ENCODE results near the gene SYNJ2. TPM values are rescaled to one million over a fixed set of nuclear protein-coding genes. Genes with fewer than 3 reads are reported as not detected.

Gene SYNJ2
- total RNA-seq, 5 donors from 2014 or later (not counting 1 experiment from before 2014, with no cell fraction given), result 20.0 to 37.0 (median 22.3) TPM

- Mint-ChIP-seq H3K27me3 (no peaks in the 10 kb centered on the region), H3K4me1 (peaks cover 5 to 13% (median 13%) of the 10 kb centered on the region in 3 donors), H3K4me3 (no peak overlapping the region), H3K27ac (no peak overlapping the region), H3K36me3 (peaks cover 59% of the 10 kb centered on the region), H3K9me3 (no peaks in the 10 kb centered on the region)
- DNase-seq (no peak), ATAC-seq (replicated peaks in 1 of 4) (no peak)
- H3K4me3 ChIP-seq (ENCODE audit: control insufficient read depth in 1 of 2, extremely low read depth in 1 of 2, low read length in 1 of 2), result no peak overlapping the region
- H3K27ac ChIP-seq (ENCODE audit: low read length), result no peak overlapping the region
- H3K9me3 ChIP-seq, result no peaks in the 10 kb centered on the region
- peaks cover 0 to 7% of the 10 kb centered on the region in 2 experiments for H3K4me1 ChIP-seq (ENCODE audit: control insufficient read depth in 1 of 2, extremely low read depth in 1 of 2, insufficient read depth in 2 of 2, low read length in 2 of 2)
- no peaks in the 10 kb centered on the region for H3K27me3 ChIP-seq (replicated peaks in 1 of 2; ENCODE audit: control insufficient read depth in 2 of 2, extremely low read depth in 1 of 2, insufficient read depth in 2 of 2, low read length in 1 of 2)
- H3K36me3 ChIP-seq (ENCODE audit: control insufficient read depth in 2 of 2, extremely low read depth in 1 of 2, insufficient read depth in 1 of 2, low read length in 1 of 2), result peaks cover 12 to 27% of the 10 kb centered on the region in 2 donors
- POLR2A ChIA-PET, result interaction anchor here in 1 of 2 donors (0.6 kb wide), 1 partner anchor 10 kb away, joined by 9 read pairs; no protein-coding TSS in a partner anchor
- WGBS (ENCODE audit: insufficient coverage), result 86% methylated on average over 3 of the region's 3 CpGs
- CTCF ChIA-PET, result interaction anchor here in 1 of 2 donors (0.9 to 3.7 kb wide), 4 partner anchors 11 to 57 kb away, joined by 3 to 13 read pairs (median 4); no protein-coding TSS in a partner anchor
These were observed 92.1 kb downstream of the SYNJ2 start for GRCh38 chr6:158073776-158074175.

GRCh38 chr6:158076548-158076947 lies 94.9 kb downstream of the SYNJ2 start:
- peaks cover 65% of the 10 kb centered on the region for H3K36me3 Mint-ChIP-seq
- H3K27ac Mint-ChIP-seq, result no peak overlapping the region
- no peaks in the 10 kb centered on the region for H3K9me3 Mint-ChIP-seq
- H3K27me3 ChIP-seq (replicated peaks in 1 of 2; ENCODE audit: control insufficient read depth in 2 of 2, extremely low read depth in 1 of 2, insufficient read depth in 2 of 2, low read length in 1 of 2), result no peaks in the 10 kb centered on the region
- ATAC-seq (replicated peaks in 1 of 4) (no peak), DNase-seq (no peak)
- WGBS (ENCODE audit: insufficient coverage), result 93% methylated on average over 3 of the region's 18 CpGs
- no peaks in the 10 kb centered on the region for H3K9me3 ChIP-seq
- H3K27ac ChIP-seq (ENCODE audit: low read length), result no peak overlapping the region
- ChIA-PET POLR2A (no interaction called here), CTCF (interaction anchor here in 1 of 2 donors (0.6 kb wide), 1 partner anchor 47 kb away, joined by 4 read pairs; no protein-coding TSS in a partner anchor)
- no peak overlapping the region for H3K4me3 Mint-ChIP-seq
- H3K27me3 Mint-ChIP-seq, result no peaks in the 10 kb centered on the region
- H3K4me1 Mint-ChIP-seq, result peaks cover 5 to 6% (median 6%) of the 10 kb centered on the region in 3 donors
- no peak overlapping the region for H3K4me3 ChIP-seq (ENCODE audit: control insufficient read depth in 1 of 2, extremely low read depth in 1 of 2, low read length in 1 of 2)
- H3K36me3 ChIP-seq (ENCODE audit: control insufficient read depth in 2 of 2, extremely low read depth in 1 of 2, insufficient read depth in 1 of 2, low read length in 1 of 2), result peaks cover 16 to 31% of the 10 kb centered on the region in 2 donors
- peaks cover 0 to 6% of the 10 kb centered on the region in 2 experiments for H3K4me1 ChIP-seq (ENCODE audit: control insufficient read depth in 1 of 2, extremely low read depth in 1 of 2, insufficient read depth in 2 of 2, low read length in 2 of 2)

- no peaks in the 10 kb centered on the region for H3K9me3 Mint-ChIP-seq
- DNase-seq (no peak), ATAC-seq (replicated peaks in 1 of 4) (no peak)
- CTCF ChIA-PET, result interaction anchor here in 1 of 2 donors (0.7 kb wide), 1 partner anchor 97 kb away, joined by 6 read pairs; no protein-coding TSS in a partner anchor
- WGBS (ENCODE audit: insufficient coverage), result 94% methylated on average over 7 of the region's 10 CpGs
- H3K4me3 Mint-ChIP-seq, result no peak overlapping the region
- H3K36me3 Mint-ChIP-seq, result peaks cover 66% of the 10 kb centered on the region
- H3K4me1 Mint-ChIP-seq, result no peaks in the 10 kb centered on the region
- POLR2A ChIA-PET, result no interaction called here
- H3K27me3 ChIP-seq (replicated peaks in 1 of 2; ENCODE audit: control insufficient read depth in 2 of 2, extremely low read depth in 1 of 2, insufficient read depth in 2 of 2, low read length in 1 of 2), result no peaks in the 10 kb centered on the region
- no peaks in the 10 kb centered on the region for H3K9me3 ChIP-seq
- H3K4me1 ChIP-seq (ENCODE audit: control insufficient read depth in 1 of 2, extremely low read depth in 1 of 2, insufficient read depth in 2 of 2, low read length in 2 of 2), result no peaks in the 10 kb centered on the region
- no peak overlapping the region for H3K27ac ChIP-seq (ENCODE audit: low read length)
- no peak overlapping the region for H3K4me3 ChIP-seq (ENCODE audit: control insufficient read depth in 1 of 2, extremely low read depth in 1 of 2, low read length in 1 of 2)
- H3K27ac Mint-ChIP-seq, result no peak overlapping the region
- H3K36me3 ChIP-seq (ENCODE audit: control insufficient read depth in 2 of 2, extremely low read depth in 1 of 2, insufficient read depth in 1 of 2, low read length in 1 of 2), result peaks cover 22 to 35% of the 10 kb centered on the region in 2 donors
- no peaks in the 10 kb centered on the region for H3K27me3 Mint-ChIP-seq
These were observed 96.0 kb downstream of the SYNJ2 start for GRCh38 chr6:158077676-158078075.

DNA sequence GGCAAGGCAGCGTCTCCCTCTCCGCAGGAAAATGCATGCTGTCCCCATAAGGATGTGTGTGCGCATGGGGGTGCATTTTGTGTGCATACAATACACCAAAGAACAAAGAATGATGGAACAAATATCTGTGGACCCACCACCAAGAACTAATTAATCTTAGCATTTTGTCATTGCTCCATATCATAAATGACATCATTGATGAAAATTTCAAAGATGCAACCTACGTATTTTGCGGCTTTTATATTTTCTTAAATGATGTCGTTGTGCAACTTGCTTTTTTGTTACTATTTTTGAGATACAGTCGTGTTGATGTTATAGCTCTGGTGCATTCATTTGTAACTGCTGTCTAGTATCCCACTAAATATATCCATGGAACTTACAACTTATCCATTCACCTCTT lies 96.7 kb downstream of the SYNJ2 start:
- no peaks in the 10 kb centered on the region for H3K4me1 ChIP-seq (ENCODE audit: control insufficient read depth in 1 of 2, extremely low read depth in 1 of 2, insufficient read depth in 2 of 2, low read length in 2 of 2)
- no peak overlapping the region for H3K27ac ChIP-seq (ENCODE audit: low read length)
- no peak overlapping the region for H3K27ac Mint-ChIP-seq
- DNase-seq (no peak), ATAC-seq (replicated peaks in 1 of 4) (no peak)
- no CpG with 5 or more reads among the region's 7 CpGs for WGBS (ENCODE audit: insufficient coverage)
- ChIA-PET POLR2A (no interaction called here), CTCF (interaction anchor here in 1 of 2 donors (0.7 to 0.9 kb wide), 2 partner anchors 15 to 102 kb away, joined by 4 to 7 read pairs; no protein-coding TSS in a partner anchor)
- H3K36me3 Mint-ChIP-seq, result peaks cover 72% of the 10 kb centered on the region
- no peaks in the 10 kb centered on the region for H3K9me3 Mint-ChIP-seq
- no peaks in the 10 kb centered on the region for H3K9me3 ChIP-seq
- H3K27me3 Mint-ChIP-seq, result no peaks in the 10 kb centered on the region
- no peaks in the 10 kb centered on the region for H3K4me1 Mint-ChIP-seq
- H3K4me3 ChIP-seq (ENCODE audit: control insufficient read depth in 1 of 2, extremely low read depth in 1 of 2, low read length in 1 of 2), result no peak overlapping the region
- peaks cover 23 to 39% of the 10 kb centered on the region in 2 donors for H3K36me3 ChIP-seq (ENCODE audit: control insufficient read depth in 2 of 2, extremely low read depth in 1 of 2, insufficient read depth in 1 of 2, low read length in 1 of 2)
- no peaks in the 10 kb centered on the region for H3K27me3 ChIP-seq (replicated peaks in 1 of 2; ENCODE audit: control insufficient read depth in 2 of 2, extremely low read depth in 1 of 2, insufficient read depth in 2 of 2, low read length in 1 of 2)
- H3K4me3 Mint-ChIP-seq, result no peak overlapping the region

DNA sequence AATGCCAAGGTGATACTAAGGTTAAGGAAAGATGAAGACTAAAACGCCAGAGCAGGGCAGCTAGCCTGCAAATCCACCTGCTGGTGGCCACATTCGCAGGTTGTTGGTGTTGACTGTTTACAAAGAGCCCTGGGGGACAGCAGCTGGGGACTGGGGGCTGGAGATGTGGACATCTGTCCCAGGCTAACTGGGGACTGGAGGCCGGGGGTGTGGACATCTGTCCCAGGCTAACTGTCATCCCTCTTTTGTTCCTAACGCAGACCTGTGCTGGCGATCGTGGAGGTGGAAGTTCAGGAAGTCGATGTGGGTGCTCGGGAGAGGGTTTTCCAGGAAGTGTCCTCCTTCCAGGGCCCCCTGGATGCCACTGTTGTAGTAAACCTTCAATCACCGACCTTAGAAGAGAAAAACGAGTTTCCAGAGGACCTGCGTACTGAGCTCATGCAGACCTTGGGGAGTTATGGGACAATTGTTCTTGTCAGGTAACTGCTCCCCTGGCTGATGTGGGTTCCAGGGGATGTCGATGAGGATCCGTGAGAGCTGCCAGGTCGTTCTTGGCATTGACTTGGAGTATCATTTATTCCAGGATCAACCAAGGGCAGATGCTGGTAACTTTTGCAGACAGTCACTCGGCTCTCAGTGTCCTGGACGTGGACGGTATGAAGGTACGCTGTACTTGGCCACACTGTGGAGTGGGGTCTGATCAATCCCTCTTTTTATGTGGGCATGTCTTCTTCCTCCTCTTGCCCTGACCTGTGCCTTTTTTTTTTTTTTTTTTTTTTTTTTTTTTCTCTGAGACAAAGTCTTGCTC lies 99.4 kb downstream of the SYNJ2 start:
- DNase-seq (no peak), ATAC-seq (replicated peaks in 1 of 4) (no peak)
- no peaks in the 10 kb centered on the region for H3K9me3 ChIP-seq
- Mint-ChIP-seq H3K4me3 (no peak overlapping the region), H3K27ac (no peak overlapping the region), H3K9me3 (no peaks in the 10 kb centered on the region), H3K36me3 (peaks cover 69% of the 10 kb centered on the region), H3K4me1 (no peaks in the 10 kb centered on the region), H3K27me3 (no peaks in the 10 kb centered on the region)
- no peak overlapping the region for H3K4me3 ChIP-seq (ENCODE audit: control insufficient read depth in 1 of 2, extremely low read depth in 1 of 2, low read length in 1 of 2)
- peaks cover 30 to 58% of the 10 kb centered on the region in 2 donors for H3K36me3 ChIP-seq (ENCODE audit: control insufficient read depth in 2 of 2, extremely low read depth in 1 of 2, insufficient read depth in 1 of 2, low read length in 1 of 2)
- POLR2A ChIA-PET, result interaction anchor here in 1 of 2 donors (0.6 kb wide), 1 partner anchor 266 kb away, joined by 3 read pairs; no protein-coding TSS in a partner anchor
- no peaks in the 10 kb centered on the region for H3K27me3 ChIP-seq (replicated peaks in 1 of 2; ENCODE audit: control insufficient read depth in 2 of 2, extremely low read depth in 1 of 2, insufficient read depth in 2 of 2, low read length in 1 of 2)
- H3K4me1 ChIP-seq (ENCODE audit: control insufficient read depth in 1 of 2, extremely low read depth in 1 of 2, insufficient read depth in 2 of 2, low read length in 2 of 2), result peaks cover 0 to 3% of the 10 kb centered on the region in 2 experiments
- CTCF ChIA-PET, result no interaction called here
- no peak overlapping the region for H3K27ac ChIP-seq (ENCODE audit: low read length)
- WGBS (ENCODE audit: insufficient coverage), result 84% methylated on average over 8 of the region's 18 CpGs

DNA sequence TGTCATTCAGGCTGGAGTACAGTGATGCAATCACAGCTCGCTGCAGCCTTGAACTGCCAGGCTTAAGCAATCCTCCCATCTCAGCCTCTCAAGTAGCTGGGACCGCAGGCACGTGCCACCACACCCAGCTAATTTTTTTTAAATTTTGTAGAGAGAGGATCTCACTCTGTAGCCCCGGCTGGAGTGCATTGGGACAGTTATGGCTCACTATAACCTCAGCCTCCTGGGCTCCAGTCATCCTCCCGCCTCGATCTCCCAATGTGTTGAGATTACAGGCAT lies 99.9 kb downstream of the SYNJ2 start:
- H3K4me1 Mint-ChIP-seq, result no peaks in the 10 kb centered on the region
- ChIA-PET POLR2A (interaction anchor here (0.6 to 0.7 kb wide), 2 partner anchors 265 to 943 kb away, joined by 3 to 10 read pairs; no protein-coding TSS in a partner anchor), CTCF (interaction anchor here in 1 of 2 donors (0.6 kb wide), 1 partner anchor 1497 kb away, joined by 3 read pairs; no protein-coding TSS in a partner anchor)
- H3K9me3 Mint-ChIP-seq, result no peaks in the 10 kb centered on the region
- ATAC-seq (replicated peaks in 1 of 4) (no peak), DNase-seq (peak in 1 of 35 experiments; percentile 16)
- no peaks in the 10 kb centered on the region for H3K27me3 Mint-ChIP-seq
- no peak overlapping the region for H3K4me3 Mint-ChIP-seq
- no peak overlapping the region for H3K27ac Mint-ChIP-seq
- Histone ChIP-seq H3K9me3 (no peaks in the 10 kb centered on the region), H3K4me1 (ENCODE audit: control insufficient read depth in 1 of 2, extremely low read depth in 1 of 2, insufficient read depth in 2 of 2, low read length in 2 of 2) (peaks cover 0 to 5% of the 10 kb centered on the region in 2 experiments), H3K36me3 (ENCODE audit: control insufficient read depth in 2 of 2, extremely low read depth in 1 of 2, insufficient read depth in 1 of 2, low read length in 1 of 2) (peaks cover 30 to 60% of the 10 kb centered on the region in 2 donors), H3K27ac (ENCODE audit: low read length) (no peak overlapping the region), H3K4me3 (ENCODE audit: control insufficient read depth in 1 of 2, extremely low read depth in 1 of 2, low read length in 1 of 2) (no peak overlapping the region), H3K27me3 (replicated peaks in 1 of 2; ENCODE audit: control insufficient read depth in 2 of 2, extremely low read depth in 1 of 2, insufficient read depth in 2 of 2, low read length in 1 of 2) (no peaks in the 10 kb centered on the region)
- peaks cover 63% of the 10 kb centered on the region for H3K36me3 Mint-ChIP-seq
- whole genome bisulfite sequencing (ENCODE audit: insufficient coverage), result 100% methylated on average over 3 of the region's 6 CpGs

All from T-cell (primary cell).